OCI-M2 (cell line): ENCODE results near the gene ELP1.

Source experiments
- DNase-seq: peaks from one replicate; lab custom pipeline; 2025; ENCODE audit not compliant: unreplicated experiment; lab: John Stamatoyannopoulos, UW

ELP1 gene

DNA sequence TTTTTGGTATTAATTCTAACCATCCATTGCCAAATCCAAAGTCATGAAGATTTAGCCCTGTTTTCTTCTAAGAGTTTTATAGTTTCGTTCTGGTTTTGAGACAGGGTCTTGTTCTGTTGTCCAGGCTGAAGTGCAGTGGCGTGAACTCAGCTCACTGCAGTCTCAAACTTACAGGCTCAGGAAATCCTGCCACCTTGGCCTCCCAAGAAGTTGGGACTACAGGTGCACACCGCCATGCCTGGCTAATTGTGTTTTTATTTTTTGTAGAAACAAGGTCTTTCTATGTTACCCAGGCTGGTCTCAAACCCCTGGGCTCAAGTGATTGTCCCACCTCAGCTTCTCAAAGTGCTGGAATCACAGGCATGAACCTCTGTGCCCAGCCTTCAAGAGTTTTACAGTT lies 50.8 kb downstream of the ELP1 start:
- no peak for DNase-seq

- DNase-seq = no peak
Observed at GRCh38 chr9:108882052-108882888, 51.7 kb downstream of the ELP1 start.

DNA sequence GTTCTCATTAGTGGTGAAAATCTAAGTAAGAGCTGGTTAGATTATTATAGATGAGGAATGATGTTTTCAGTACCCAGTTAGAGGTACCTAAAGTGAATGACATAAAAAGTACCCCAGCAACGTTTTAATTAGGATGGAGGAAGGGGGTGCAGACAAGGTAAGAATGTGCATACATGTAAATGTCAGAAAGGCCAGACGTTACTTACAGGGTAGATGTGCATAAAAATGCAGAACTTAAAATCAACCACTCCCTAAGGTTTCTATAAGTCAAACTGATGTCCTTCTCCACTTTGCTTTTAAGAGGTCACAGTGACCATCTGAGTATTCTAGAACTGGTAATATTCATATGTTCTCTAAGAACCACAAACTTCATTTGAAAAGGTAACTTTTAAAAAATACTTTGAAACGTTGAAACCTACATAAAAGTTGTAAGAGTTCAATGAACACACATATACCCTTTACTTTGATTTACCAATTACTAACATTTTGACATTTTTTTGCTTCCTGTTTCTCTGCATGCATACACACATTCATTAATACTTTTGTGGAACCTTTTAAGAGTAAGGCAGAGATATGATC lies 53.1 kb downstream of the ELP1 start:
- no peak for DNase-seq

- no peak for DNase-seq
Observed at GRCh38 chr9:108877524-108877923, 56.4 kb downstream of the ELP1 start.

- no peak for DNase-seq
Observed at GRCh38 chr9:108876425-108876824, 57.5 kb downstream of the ELP1 start.

DNA sequence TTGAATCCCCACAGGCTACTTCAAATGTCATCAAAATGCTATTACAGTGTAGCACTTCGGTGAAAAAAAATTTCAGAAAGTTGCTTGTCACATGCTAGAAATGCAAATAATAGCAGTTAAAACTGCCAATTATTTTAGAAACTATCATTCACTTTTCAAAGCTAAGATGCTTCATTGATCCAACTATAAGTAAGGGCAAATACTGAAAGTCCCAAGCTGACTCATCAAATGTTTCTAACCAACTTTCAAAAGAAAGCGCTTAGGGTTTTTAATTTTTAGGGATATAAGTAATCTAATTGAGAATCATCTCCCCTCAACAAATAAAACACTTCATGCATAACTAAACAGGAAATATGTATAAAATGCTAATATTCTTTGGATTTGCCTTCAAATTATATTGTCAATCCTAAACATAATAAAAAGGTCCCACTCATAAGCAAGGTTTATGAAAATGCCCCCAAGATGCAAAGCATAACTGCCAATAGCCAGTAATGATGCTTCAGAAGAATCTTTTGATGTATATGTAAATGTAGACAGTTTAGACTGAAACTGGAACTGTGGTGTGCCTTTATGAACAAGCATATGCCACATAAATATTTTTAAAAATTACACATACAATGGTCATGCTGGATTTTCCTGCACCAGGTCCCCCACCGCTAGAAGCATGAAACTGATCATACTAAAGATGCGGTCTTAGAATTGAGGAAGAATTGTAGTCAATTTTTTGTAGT lies 59.7 kb downstream of the ELP1 start:
- no peak for DNase-seq

- DNase-seq = no peak
Observed at GRCh38 chr9:108869092-108869725, 64.7 kb downstream of the ELP1 start.

GRCh38 chr9:108867829-108868228 lies 66.1 kb downstream of the ELP1 start:
- no peak for DNase-seq

- DNase-seq = no peak
Observed at GRCh38 chr9:108867116-108867515, 66.8 kb downstream of the ELP1 start.

GRCh38 chr9:108866001-108866420 lies 67.9 kb downstream of the ELP1 start:
- DNase-seq = no peak

- no peak for DNase-seq
Observed at GRCh38 chr9:108865037-108865436, 68.9 kb downstream of the ELP1 start.

- no peak for DNase-seq
Observed at GRCh38 chr9:108864446-108864845, 69.5 kb downstream of the ELP1 start.

GRCh38 chr9:108863891-108864290 lies 70.0 kb downstream of the ELP1 start:
- no peak for DNase-seq

DNA sequence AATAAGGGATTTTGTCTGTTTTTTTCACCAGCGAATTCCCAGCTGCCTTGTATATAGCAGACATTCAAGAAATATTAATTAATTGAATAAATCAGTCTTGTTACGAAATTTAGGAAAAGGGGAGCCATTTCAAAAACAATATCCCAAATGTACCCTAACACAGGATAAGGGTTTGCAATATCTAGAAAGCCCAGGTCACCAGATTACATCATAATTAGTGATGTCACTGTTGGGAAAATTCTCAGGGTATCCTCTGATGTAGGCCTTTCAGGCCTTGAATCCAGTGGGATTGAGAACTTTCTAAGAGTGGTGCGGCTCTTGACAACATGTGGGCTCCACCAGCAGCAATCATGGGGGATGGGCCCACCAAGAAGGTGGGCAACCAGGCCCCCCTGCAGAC lies 71.9 kb downstream of the ELP1 start, which contains the start of gene ACTL7A:
Gene ACTL7A (plus strand): TSS at position 270 of the 400 bp plus-strand sequence. CDS start 57 bp downstream, at position 327.
- DNase-seq = no peak

- DNase-seq = no peak
Observed at GRCh38 chr9:108861464-108861863, 72.5 kb downstream of the ELP1 start.

DNA sequence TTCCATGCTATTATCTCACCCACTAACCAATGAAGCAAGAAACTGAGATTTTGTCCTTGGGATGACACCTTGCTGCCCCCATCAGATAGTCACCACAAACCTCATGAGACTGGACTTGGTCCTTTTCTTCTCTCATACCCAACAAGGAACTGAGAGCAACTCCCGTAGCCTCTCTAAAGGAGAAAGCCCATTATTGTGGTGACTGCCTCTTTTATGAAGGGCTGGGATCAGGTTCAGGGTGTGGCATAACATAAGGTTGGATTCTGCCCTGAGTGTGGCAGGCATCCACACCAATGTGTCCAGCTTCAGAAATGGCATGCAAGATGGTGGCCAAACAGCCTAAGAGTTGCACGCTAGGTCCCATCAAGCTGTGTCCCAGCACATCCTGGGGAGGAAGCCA lies 73.2 kb downstream of the ELP1 start:
- no peak for DNase-seq

DNA sequence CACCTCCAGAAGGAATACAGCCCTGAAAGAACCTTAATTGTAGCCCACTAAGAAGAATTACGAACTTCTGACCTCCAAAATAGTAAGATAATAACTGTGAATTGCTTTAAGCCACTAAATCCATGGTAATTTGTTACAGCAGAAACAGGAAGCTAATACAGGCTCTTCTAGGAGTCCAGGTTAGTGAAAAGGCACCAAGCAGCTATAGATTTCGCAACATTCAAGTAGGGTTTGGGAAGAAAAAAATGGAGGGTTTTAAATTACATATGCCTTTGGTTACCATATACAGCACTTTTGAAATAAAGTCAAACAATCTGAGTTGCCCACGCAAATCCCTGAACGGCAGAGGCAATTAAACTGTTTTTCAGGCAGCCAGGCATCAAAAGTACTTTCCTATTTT lies 73.6 kb downstream of the ELP1 start:
- DNase-seq = no peak

DNA sequence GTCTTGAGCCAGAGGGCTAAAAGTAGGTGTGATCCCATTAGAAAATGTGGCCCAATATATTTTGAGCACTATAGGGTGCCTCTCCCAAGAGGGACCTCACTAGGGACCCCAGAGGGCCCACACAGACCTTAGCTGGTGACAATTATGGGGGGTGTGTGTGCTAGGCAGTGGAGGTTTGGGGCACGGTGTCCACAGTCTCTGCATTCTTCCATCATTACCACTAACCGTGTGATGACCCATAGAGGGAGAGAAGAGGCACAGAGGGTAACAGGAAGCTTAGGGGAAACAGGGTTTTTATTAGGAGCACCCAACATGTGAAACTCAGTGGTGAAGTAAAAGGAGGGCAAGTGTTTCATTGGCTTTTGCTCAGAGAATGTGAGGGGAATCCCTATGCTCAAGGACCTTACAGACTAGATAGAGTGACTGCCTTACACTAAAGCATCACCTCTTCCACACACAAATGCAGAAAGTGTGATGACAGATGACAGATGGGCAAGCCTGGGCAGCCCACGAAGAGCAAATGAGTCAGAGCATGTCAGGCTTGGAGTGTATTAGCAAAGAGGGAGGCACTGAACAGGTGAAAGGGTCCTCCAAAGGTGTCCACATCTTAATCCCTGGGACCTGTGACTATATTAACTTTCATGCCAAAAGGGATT lies 74.3 kb downstream of the ELP1 start:
- DNase-seq = no peak

DNA sequence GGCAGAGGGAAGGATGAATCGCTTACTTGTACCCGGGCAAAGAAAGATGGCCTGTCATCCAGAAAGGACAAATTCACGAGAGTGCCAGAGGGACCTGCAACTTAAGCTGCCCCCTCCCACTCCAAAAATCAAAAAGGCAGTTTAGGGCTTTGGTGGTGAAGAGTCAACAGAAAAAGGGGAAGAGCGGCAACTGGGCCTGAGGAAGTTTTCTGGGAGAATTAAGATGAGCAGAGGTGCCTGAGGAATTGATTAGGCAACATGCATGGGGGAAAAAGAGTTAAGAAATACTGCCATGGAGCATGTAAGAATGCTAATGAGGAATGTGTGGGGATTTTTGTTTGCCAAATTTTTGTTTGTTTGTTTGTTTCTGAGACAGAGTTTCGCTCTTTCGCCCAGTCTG lies 76.4 kb downstream of the ELP1 start:
- no peak for DNase-seq

DNA sequence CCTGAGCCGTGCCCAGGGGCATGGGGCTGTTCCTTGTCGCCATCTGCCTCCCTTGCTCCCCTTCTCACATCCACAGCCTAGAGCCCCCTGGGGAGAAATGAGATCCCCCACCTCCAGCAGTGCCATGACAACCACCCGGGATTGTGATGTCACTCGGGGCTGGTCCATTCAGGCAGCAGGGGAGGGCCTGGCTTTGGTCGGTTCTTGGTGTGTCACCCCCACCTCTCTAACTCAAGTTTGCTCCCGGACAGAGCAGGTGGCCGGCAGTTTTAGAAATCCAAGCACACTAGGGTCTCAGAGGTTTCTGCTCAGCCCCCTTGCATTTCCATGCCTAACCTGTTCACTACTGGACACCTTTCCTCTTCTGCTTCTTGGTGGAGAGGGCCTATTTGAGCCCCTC lies 78.0 kb downstream of the ELP1 start, which contains the start of gene ACTL7B:
Gene ACTL7B (minus strand): TSS at position 99 of the 400 bp plus-strand sequence. CDS start 56 bp downstream, at position 43.
- no peak for DNase-seq

- DNase-seq = no peak
Observed at GRCh38 chr9:108855529-108855886, 78.4 kb downstream of the ELP1 start.
